Adipocyte (in vitro differentiated cells): Measurements from ENCODE around the gene PSMG1.
"Not testable (repeated sequence)": the region's sequence is repeated elsewhere in the genome, so short reads cannot be mapped to it uniquely, and the experiment has no call there.

Experiments
- DNase-seq: peaks from one replicate; pipeline ENCODE4 v3.0.0-alpha.2; 2015; ENCODE audit warnings: low read depth
- H3K27me3 ChIP-seq: replicated peaks from 2 replicates; pipeline ENCODE4 v1.7.0; 2013; ENCODE audit warnings: mild to moderate bottlenecking, low read length, moderate library complexity; ENCODE audit not compliant: control insufficient read depth, insufficient read depth
- H3K36me3 ChIP-seq: 2 replicates; pipeline ENCODE4 v1.7.0; 2013; ENCODE audit warnings: low read length, mild to moderate bottlenecking, moderate library complexity; ENCODE audit not compliant: control insufficient read depth, insufficient read depth, severe bottlenecking
- H3K4me1 ChIP-seq: 2 replicates; pipeline ENCODE4 v1.7.0; 2013; ENCODE audit warnings: mild to moderate bottlenecking, low read length, moderate library complexity; ENCODE audit not compliant: control insufficient read depth, insufficient read depth
- H3K4me3 ChIP-seq: 2 replicates; pipeline ENCODE4 v1.7.0; 2013; ENCODE audit warnings: mild to moderate bottlenecking, low read length, moderate library complexity
- H3K9ac ChIP-seq: 2 replicates; pipeline ENCODE4 v1.7.0; 2013; ENCODE audit warnings: mild to moderate bottlenecking, low read length, moderate library complexity
- H3K9me3 ChIP-seq: 2 replicates; pipeline ENCODE4 v1.7.0; 2013; ENCODE audit warnings: mild to moderate bottlenecking, low read length, moderate library complexity; ENCODE audit not compliant: control insufficient read depth

Gene PSMG1

DNA sequence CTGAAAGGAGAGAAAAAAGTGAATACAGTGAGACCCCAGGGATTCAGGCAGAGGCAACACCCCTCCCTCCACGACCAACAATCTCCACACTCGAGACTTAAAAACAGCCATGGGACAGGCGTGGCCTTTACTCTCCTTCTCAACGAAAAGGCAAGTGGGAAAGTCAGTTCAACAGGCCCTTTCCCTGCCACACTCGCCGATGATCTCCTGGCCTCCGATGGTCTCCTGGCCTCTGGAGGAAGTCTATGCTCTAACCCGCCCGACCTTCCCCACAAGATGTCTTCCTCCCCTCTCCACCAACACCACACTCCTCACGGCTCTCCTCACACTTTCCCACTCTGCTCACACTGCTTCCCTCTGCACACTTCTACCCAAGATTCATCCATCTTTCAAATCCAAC lies 7.6 kb downstream of the PSMG1 start:
- Histone ChIP-seq H3K4me1 (no peaks in the 10 kb centered on the region), H3K36me3 (peaks cover 82% of the 10 kb centered on the region), H3K27me3 (no peaks in the 10 kb centered on the region), H3K9ac (no peak overlapping the region), H3K9me3 (no peaks in the 10 kb centered on the region), H3K4me3 (no peak overlapping the region)
- DNase-seq: no peak

DNA sequence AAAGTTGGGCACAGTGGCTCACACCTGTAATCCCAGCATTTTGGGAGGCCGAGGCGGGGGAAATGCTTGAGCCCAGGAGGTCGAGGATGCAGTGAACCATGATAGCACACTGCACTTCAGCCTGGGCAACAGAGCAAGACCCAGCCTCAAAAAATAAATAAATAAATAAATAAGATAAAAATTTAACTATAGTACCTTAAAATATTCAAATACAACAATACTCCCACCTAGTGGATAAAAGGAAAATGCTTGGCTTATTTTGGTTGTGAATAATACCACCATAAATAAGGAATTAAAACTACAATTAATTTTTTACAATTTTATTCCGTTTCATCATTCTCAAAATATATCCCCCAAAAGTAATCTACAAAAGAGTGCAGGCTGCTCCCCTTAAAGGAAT lies 8.1 kb downstream of the PSMG1 start:
- Histone ChIP-seq H3K4me1 (no peaks in the 10 kb centered on the region), H3K4me3 (no peak overlapping the region), H3K27me3 (no peaks in the 10 kb centered on the region), H3K9me3 (no peaks in the 10 kb centered on the region), H3K9ac (no peak overlapping the region), H3K36me3 (peaks cover 80% of the 10 kb centered on the region)
- DNase-seq: peak; percentile 61

DNA sequence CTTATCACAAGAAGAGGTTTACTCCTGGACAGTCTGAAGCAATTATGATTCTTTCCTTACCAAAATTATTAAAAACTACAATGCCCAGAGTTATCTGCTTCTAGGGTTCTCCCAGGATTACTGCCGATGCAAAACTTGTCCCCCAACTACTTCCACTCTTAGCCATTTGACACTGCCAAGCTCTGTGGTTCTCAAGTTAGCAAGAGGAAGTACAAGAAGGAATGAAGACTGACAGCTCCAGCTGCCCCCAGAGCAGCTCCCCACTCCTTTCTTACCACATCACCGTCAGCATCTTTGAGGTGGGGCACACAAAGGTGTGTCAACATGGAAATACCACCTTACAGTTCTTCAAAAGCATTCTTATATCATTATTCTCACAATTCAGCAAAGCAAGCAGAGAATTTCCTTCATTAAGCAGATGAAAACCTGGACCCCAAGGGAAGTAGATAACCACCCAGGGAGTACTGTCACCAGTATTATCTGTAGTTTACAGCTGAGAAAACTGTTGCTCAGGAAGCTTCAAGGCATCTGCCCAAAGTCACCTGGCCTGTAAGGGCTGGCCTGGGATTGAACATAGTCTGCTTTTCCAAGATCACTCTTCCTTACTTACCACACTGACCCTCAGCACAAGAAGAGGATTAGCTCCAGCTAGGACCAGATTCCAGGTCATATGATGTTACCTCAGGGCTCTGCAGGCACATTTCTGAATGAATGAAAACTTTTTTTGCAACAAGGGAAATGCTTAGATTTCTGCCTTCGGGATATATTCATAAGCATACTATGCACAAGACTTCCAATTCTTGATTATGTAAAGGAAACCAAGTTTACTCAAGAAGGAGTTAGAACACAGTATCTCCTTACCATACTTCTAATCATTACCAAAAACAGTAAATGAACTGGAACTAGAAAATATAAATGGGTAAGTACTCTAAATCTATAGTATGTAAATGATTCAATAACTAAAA lies 9.3 kb downstream of the PSMG1 start:
- peaks cover 78% of the 10 kb centered on the region for H3K36me3 ChIP-seq
- H3K9ac ChIP-seq: no peak overlapping the region
- H3K4me3 ChIP-seq: no peak overlapping the region
- H3K4me1 ChIP-seq: no peaks in the 10 kb centered on the region
- DNase-seq: no peak
- no peaks in the 10 kb centered on the region for H3K27me3 ChIP-seq
- H3K9me3 ChIP-seq: no peaks in the 10 kb centered on the region

DNA sequence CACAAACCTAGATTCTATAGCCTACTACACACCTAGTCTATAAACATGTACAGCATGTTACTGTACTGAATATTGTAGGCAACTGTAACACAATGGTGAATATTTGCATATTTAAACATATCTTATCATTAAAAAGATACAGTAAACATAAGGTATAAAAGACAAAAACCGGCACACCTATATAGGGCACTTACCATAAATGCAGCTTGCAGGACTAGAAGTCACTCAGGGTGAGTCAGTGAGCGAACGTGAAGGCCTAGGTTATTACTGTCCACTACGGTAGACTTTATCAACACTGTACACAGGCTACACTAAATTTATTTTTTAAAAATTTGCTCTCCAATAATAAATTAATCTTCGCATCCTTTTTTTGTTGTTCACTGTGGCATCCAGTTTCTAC lies 13.3 kb downstream of the PSMG1 start:
- Histone ChIP-seq H3K4me1 (no peaks in the 10 kb centered on the region), H3K9ac (no peak overlapping the region), H3K4me3 (no peak overlapping the region), H3K9me3 (peaks cover 4% of the 10 kb centered on the region), H3K36me3 (peaks cover 45% of the 10 kb centered on the region), H3K27me3 (no peaks in the 10 kb centered on the region)
- DNase-seq: no peak

DNA sequence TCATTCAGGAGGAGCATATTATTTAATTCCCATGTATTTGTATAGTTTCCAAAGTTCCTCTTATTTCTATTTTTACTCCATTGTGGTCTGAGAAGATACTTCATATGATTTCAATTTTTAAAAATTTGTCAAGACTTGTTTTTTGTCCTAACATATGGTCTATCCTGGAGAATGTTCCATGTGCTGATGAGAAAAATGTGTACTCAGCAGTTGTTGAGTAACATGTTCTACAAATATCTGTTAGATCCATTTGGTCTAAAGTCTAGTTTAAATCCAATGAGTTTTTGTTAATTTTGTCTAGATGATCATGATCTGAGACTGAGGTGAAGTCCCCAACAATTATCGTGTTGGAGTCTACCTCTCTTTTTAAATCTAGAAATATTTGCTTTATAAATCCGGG lies 14.5 kb downstream of the PSMG1 start:
- Histone ChIP-seq H3K27me3 (no peaks in the 10 kb centered on the region), H3K4me3 (no peak overlapping the region), H3K4me1 (no peaks in the 10 kb centered on the region), H3K36me3 (peaks cover 35% of the 10 kb centered on the region), H3K9me3 (peaks cover 15% of the 10 kb centered on the region), H3K9ac (no peak overlapping the region)
- no peak for DNase-seq

DNA sequence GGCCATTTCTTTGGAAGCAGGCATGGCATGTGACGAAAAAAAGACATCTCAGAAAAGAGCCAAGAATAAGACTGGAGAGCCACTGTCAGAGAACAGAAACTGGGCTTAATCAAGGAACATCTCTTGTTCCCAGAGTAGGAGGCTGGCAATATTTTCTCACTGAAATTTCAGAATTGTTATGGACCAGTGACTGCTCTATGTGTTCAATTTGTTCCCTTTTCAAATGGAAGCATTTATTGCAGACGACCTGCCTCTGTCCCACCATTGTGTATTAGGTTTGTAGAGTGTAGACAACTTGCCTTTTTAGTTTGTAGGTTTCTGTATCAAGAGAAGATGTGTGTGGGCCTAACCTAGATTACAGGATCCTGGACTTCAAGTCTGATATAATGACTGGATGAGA lies 18.7 kb downstream of the PSMG1 start:
- peak overlapping the region; percentile 20 for H3K4me3 ChIP-seq
- peaks cover 19% of the 10 kb centered on the region for H3K9me3 ChIP-seq
- H3K27me3 ChIP-seq: no peaks in the 10 kb centered on the region
- H3K4me1 ChIP-seq: no peaks in the 10 kb centered on the region
- no peak overlapping the region for H3K9ac ChIP-seq
- DNase-seq: no peak
- H3K36me3 ChIP-seq: peaks cover 6% of the 10 kb centered on the region

DNA sequence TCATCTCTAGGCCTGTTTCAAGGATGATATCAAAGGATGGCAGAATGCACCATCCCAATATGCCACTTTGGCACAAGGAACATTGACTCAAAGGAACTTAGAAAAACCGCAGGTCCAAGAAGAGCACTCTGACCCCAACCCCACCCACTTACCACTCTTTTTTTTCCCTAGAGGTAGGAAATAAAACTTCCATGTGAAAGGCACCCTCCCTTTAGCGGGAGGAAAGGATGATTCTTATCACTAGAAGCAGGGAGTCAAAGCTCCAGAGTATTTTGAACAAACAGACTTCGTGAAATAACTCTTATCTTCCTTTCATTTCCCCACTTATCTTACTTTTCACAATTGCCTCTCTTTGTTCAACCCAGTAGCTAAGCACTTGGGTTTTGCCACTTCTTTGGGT lies 22.2 kb downstream of the PSMG1 start:
- Histone ChIP-seq H3K36me3 (no peaks in the 10 kb centered on the region), H3K4me3 (no peak overlapping the region), H3K27me3 (no peaks in the 10 kb centered on the region), H3K9ac (no peak overlapping the region), H3K4me1 (no peaks in the 10 kb centered on the region), H3K9me3 (peaks cover 19% of the 10 kb centered on the region)
- no peak for DNase-seq

DNA sequence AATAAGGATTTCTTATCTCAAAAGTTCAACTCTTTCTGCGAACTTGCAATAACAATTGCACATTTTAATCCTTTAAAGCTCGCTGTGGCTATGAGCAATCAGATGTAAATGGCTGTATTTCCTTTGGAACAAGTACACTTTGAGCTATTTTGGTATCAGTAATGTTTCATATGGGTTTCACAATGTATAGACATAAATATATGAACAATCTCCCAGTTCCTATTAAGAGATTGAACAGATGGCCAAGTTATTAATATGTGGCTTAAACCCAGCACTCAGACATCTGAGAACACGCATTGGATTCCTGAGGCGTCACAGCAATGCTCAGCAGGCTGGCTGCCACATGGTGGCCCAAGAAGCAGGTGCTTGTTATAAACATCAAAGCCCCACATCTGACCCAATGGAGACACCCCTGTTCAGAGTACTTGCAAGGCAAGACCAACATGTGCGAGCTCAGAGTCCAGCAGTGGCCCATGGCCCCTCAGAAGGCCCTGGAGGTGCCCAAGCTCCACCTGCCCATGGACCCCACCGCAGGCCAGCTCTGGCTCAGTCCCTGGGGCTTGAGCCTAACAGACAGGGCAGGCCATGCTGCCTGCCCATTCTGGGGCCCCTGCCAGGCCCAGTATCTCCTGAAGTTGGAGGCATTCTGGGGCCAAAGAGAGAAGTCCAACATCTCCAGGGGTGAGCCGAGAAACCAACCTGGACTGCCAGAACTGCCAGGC lies 23.7 kb downstream of the PSMG1 start:
- no peaks in the 10 kb centered on the region for H3K4me1 ChIP-seq
- H3K9ac ChIP-seq: no peak overlapping the region
- H3K4me3 ChIP-seq: no peak overlapping the region
- peak; percentile 46 for DNase-seq
- H3K9me3 ChIP-seq: peaks cover 11% of the 10 kb centered on the region
- no peaks in the 10 kb centered on the region for H3K36me3 ChIP-seq
- H3K27me3 ChIP-seq: no peaks in the 10 kb centered on the region

DNA sequence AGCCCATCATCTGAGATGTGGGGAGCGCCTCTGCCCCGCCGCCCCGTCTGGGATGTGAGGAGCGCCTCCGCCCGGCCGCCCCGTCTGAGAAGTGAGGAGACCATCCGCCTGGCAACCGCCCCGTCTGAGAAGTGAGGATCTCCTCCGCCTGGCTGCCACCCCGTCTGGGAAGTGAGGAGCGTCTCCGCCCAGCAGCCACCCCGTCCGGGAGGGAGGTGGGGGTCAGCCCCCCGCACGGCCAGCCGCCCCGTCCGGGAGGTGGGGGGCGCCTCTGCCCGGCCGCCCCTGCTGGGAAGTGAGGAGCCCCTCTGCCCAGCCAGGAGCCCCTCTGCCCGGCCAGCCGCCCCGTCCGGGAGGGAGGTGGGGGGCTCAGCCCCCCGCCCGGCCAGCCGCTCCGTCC lies 26.0 kb downstream of the PSMG1 start:
- H3K9ac ChIP-seq, H3K4me3 ChIP-seq, H3K9me3 ChIP-seq, DNase-seq, H3K4me1 ChIP-seq, H3K36me3 ChIP-seq, H3K27me3 ChIP-seq: not testable (repeated sequence)

DNA sequence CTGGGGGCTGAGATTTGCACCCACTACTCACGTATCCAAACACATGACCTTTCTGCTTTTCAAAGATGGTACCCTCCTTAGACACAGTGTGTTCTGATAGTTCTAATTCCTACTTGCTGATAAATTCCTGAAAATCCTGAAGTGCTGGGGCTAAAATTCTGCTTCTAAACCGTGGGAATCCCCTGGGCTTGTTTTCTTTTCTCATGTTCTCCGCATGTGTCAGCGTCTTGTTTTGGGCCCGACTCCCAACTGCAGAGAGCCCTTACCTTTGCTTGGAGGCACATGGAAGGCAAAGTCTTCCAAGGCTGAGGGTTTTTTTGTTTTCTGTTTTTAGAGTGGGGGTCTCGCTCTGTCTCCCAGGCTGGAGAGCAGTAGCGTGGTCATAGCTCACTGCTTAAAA lies 27.2 kb downstream of the PSMG1 start:
- Histone ChIP-seq H3K9me3 (no peaks in the 10 kb centered on the region), H3K9ac (no peak overlapping the region), H3K4me3 (no peak overlapping the region), H3K27me3 (peaks cover 2% of the 10 kb centered on the region), H3K4me1 (no peaks in the 10 kb centered on the region), H3K36me3 (no peaks in the 10 kb centered on the region)
- DNase-seq: peak; percentile 47

DNA sequence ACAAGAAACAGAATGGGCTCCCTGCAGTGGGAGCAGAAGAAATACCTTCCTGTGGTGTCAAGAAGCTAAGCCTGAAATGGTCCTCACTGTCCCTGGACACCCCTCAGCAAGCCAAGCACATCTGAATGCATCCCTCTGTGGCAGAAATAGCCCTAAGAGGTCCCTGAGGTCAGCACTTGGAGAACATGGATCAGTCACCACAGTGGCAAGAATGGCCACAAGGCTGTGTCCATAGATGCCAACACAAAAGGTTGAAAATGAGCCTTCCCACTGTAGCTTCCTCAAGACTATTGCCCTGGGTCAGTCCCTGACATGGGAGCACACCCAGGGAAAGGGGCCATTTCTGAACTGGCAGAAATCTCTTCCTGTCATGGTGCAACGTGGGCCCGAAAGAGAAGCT lies 27.7 kb downstream of the PSMG1 start:
- DNase-seq: no peak
- no peaks in the 10 kb centered on the region for H3K9me3 ChIP-seq
- H3K36me3 ChIP-seq: no peaks in the 10 kb centered on the region
- H3K27me3 ChIP-seq: peaks cover 7% of the 10 kb centered on the region
- no peaks in the 10 kb centered on the region for H3K4me1 ChIP-seq
- no peak overlapping the region for H3K9ac ChIP-seq
- H3K4me3 ChIP-seq: no peak overlapping the region
